Muscle layer of duodenum (tissue), 2 donors: ENCODE results near the gene F3.

Experiments used
- H3K27ac ChIP-seq: one replicate; pipeline ENCODE4 v1.7.0; 2013; ENCODE audit warnings: mild to moderate bottlenecking, low read length
- H3K27me3 ChIP-seq: one replicate; pipeline ENCODE4 v1.7.0; 2013; ENCODE audit warnings: low read depth, mild to moderate bottlenecking, control low read depth, low read length
- H3K36me3 ChIP-seq, 2 donors: one replicate each; pipeline ENCODE4 v1.7.0; 2013; ENCODE audit warnings: low read length in 2 of 2, control low read depth in 1 of 2, mild to moderate bottlenecking in 1 of 2; ENCODE audit not compliant: insufficient read depth in 2 of 2, control insufficient read depth in 1 of 2
- H3K4me1 ChIP-seq, 2 donors: one replicate each; pipeline ENCODE4 v1.7.0; 2013; ENCODE audit warnings: low read length in 2 of 2, mild to moderate bottlenecking in 2 of 2, control low read depth in 1 of 2, moderate library complexity in 1 of 2; ENCODE audit not compliant: insufficient read depth in 2 of 2, control insufficient read depth in 1 of 2
- H3K4me3 ChIP-seq, 2 donors: one replicate each; pipeline ENCODE4 v1.7.0; 2013; ENCODE audit warnings: low read length in 2 of 2, low read depth in 1 of 2, mild to moderate bottlenecking in 1 of 2
- H3K9me3 ChIP-seq, 2 donors: one replicate each; pipeline ENCODE4 v1.7.0; 2013; ENCODE audit warnings: low read length in 2 of 2, control low read depth in 1 of 2, mild to moderate bottlenecking in 1 of 2; ENCODE audit not compliant: control insufficient read depth in 1 of 2
- donor health status: healthy.

Gene F3

GRCh38 chr1:94551449-94551848 lies 9.9 kb upstream of the F3 start:
- Histone ChIP-seq H3K4me1 (no peaks in the 10 kb centered on the region), H3K9me3 (no peaks in the 10 kb centered on the region), H3K4me3 (no peak overlapping the region), H3K27me3 (no peaks in the 10 kb centered on the region), H3K27ac (no peak overlapping the region), H3K36me3 (no peaks in the 10 kb centered on the region)

DNA sequence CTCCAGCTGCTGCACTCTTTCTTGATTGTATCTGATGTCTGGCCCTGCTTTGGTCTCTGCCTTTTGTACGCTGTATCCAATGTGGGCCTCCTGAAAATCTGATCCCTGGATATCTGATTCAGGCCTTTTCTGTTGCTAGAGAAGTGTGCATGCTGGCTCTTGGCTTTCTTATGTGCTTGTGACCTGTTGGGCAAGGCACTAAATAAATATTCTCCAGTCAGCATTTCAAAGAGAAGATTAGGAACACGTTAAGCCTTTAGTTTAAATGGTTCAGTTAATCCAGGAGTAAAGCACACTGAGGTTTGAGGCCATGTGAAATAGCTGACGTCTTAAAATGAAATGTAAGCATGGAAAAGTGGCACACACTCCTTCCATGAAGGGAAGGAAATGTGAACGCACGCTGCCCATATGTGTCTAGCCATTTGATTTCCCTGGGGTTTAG lies 9.3 kb upstream of the F3 start:
- H3K27me3 ChIP-seq = no peaks in the 10 kb centered on the region
- H3K4me3 ChIP-seq = no peak overlapping the region
- no peaks in the 10 kb centered on the region for H3K36me3 ChIP-seq
- H3K4me1 ChIP-seq = no peaks in the 10 kb centered on the region
- H3K9me3 ChIP-seq = no peaks in the 10 kb centered on the region
- H3K27ac ChIP-seq = no peak overlapping the region

DNA sequence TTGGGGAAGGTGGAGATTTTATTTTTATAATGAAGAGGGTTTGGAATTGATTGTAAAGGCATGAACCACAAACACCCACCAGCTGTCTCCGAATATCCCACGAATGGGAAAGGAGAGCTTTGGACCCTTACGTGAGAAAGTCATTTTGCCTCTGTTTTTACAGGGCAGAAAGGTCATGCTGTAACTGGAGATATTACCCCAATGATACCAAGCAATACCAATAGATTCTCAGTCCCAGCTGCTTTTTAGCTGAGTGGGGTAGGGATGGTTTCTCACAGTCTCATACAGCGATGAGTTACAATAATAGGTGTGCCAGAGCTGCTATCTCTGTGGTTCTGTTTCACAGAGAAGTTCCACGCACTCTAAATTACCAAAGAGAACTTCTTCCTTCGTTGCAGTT lies 8.8 kb upstream of the F3 start:
- H3K9me3 ChIP-seq = no peaks in the 10 kb centered on the region
- H3K4me3 ChIP-seq = no peak overlapping the region
- no peaks in the 10 kb centered on the region for H3K36me3 ChIP-seq
- no peaks in the 10 kb centered on the region for H3K4me1 ChIP-seq
- no peaks in the 10 kb centered on the region for H3K27me3 ChIP-seq
- H3K27ac ChIP-seq = no peak overlapping the region

- no peaks in the 10 kb centered on the region for H3K27me3 ChIP-seq
- no peaks in the 10 kb centered on the region for H3K9me3 ChIP-seq
- no peaks in the 10 kb centered on the region for H3K4me1 ChIP-seq
- H3K27ac ChIP-seq = no peak overlapping the region
- no peak overlapping the region for H3K4me3 ChIP-seq
- no peaks in the 10 kb centered on the region for H3K36me3 ChIP-seq
Observed at GRCh38 chr1:94549706-94550105, 8.1 kb upstream of the F3 start.

- H3K4me1 ChIP-seq = peaks cover 0 to 16% of the 10 kb centered on the region in 2 donors
- no peaks in the 10 kb centered on the region for H3K36me3 ChIP-seq
- H3K9me3 ChIP-seq = no peaks in the 10 kb centered on the region
- H3K27me3 ChIP-seq = no peaks in the 10 kb centered on the region
- H3K27ac ChIP-seq = peak overlapping the region; percentile 16
- no peak overlapping the region for H3K4me3 ChIP-seq
Observed at GRCh38 chr1:94544706-94545490, 3.3 kb upstream of the F3 start.

- H3K36me3 ChIP-seq = no peaks in the 10 kb centered on the region
- no peaks in the 10 kb centered on the region for H3K27me3 ChIP-seq
- peak overlapping the region; percentile 42 for H3K27ac ChIP-seq
- H3K9me3 ChIP-seq = no peaks in the 10 kb centered on the region
- peaks cover 0 to 16% of the 10 kb centered on the region in 2 donors for H3K4me1 ChIP-seq
- no peak overlapping the region for H3K4me3 ChIP-seq
Observed at GRCh38 chr1:94543893-94544635, 2.5 kb upstream of the F3 start.

DNA sequence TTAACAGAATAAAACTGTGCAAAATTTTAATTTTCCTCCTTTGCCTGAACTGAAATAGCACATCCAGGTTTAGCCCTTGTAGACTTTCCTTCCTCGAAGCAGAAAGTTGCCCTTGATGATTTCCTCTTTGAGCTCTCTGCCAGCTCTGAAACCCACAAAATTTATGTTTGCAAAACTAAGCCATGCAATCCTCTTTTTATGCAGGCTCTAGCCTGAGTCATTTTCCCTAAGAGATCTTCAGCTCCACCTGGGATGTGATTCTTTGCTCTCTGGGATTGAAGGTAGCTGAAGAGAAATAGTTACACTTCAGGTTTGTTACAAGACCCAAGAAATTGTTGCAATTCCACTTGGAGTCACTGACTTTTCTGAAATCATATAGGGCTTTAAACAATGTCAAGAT lies 1.4 kb upstream of the F3 start:
- no peaks in the 10 kb centered on the region for H3K27me3 ChIP-seq
- peaks cover 0 to 18% of the 10 kb centered on the region in 2 donors for H3K4me1 ChIP-seq
- H3K9me3 ChIP-seq = no peaks in the 10 kb centered on the region
- peak overlapping the region; percentile 69 to 88 for H3K4me3 ChIP-seq
- peak overlapping the region; percentile 70 for H3K27ac ChIP-seq
- H3K36me3 ChIP-seq = no peaks in the 10 kb centered on the region

GRCh38 chr1:94542088-94542870 lies 720 bp upstream of the F3 start:
- H3K9me3 ChIP-seq = no peaks in the 10 kb centered on the region
- H3K4me1 ChIP-seq = peaks cover 0 to 24% of the 10 kb centered on the region in 2 donors
- H3K27me3 ChIP-seq = no peaks in the 10 kb centered on the region
- peak overlapping the region; percentile 70 for H3K27ac ChIP-seq
- peak overlapping the region; percentile 69 to 88 for H3K4me3 ChIP-seq
- H3K36me3 ChIP-seq = no peaks in the 10 kb centered on the region

DNA sequence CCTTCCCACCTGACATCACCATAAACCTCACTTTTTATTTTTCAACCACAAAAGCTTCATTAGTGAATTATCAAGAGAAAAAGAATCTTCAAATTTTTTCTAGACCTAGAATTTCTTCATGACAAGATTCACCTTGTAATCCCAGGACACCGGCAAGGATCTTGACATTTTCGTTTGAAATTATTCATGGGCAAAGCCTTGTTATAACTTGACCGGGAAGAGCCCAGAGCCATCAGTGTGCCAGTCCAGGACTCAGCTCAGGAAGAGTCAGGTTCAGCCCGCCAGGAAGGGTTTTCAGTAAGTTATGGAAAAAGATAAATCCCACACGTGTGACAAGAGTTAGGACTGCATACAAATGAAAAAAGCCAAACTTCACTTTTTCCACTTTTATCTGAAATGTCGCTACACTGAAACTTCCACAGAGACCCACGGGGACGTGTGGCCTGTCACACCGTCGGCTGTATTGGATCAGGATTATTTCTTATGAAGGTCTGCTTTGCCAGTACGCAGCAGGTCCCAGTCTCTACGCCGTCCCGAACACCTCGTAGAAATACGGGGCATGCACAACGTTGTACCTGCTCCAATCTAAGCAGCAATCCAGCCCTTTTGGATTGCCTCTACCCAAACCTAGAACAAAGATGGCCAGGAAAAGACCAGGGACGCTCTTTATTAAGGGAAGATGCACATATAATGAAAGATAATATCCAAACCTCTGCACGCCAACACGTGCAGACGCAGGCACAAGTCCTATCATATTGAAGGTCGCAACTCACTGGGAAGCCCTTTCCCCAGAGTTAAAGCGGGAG lies 916 bp downstream of the F3 start:
- Histone ChIP-seq H3K36me3 (peaks cover 0 to 5% of the 10 kb centered on the region in 2 donors), H3K27ac (peak overlapping the region; percentile 67), H3K27me3 (no peaks in the 10 kb centered on the region), H3K4me3 (peak overlapping the region; percentile 71 to 88), H3K9me3 (no peaks in the 10 kb centered on the region), H3K4me1 (peaks cover 4 to 29% of the 10 kb centered on the region in 2 donors)

GRCh38 chr1:94539496-94539895 lies 2.1 kb downstream of the F3 start:
- Histone ChIP-seq H3K4me3 (peak overlapping the region; percentile 71 to 88), H3K27me3 (no peaks in the 10 kb centered on the region), H3K36me3 (peaks cover 8 to 14% of the 10 kb centered on the region in 2 donors), H3K9me3 (no peaks in the 10 kb centered on the region), H3K4me1 (peaks cover 4 to 29% of the 10 kb centered on the region in 2 donors), H3K27ac (peak overlapping the region; percentile 67)
